ENCODE data around the gene TUT1.

The TUT1 gene

GRCh38 chr11:62532096-62532495 is 59.2 kb downstream of the TUT1 start:
- H3K4me1 ChIP-seq (ENCODE audit: control insufficient read depth in 2 of 2, insufficient read depth in 2 of 2, low read length in 2 of 2), result no peaks in the 10 kb centered on the region
- no peaks in the 10 kb centered on the region for H3K27me3 ChIP-seq (ENCODE audit: control insufficient read depth in 2 of 2, insufficient read depth in 2 of 2, low read length in 2 of 2)
- H3K27ac ChIP-seq (ENCODE audit: low read depth in 2 of 2, low read length in 2 of 2), result no peak overlapping the region
- H3K9ac ChIP-seq (ENCODE audit: low read depth in 1 of 2, low read length in 2 of 2), result no peak overlapping the region
- H3K4me3 ChIP-seq (ENCODE audit: low read length in 2 of 2), result no peak overlapping the region
- H3K9me3 ChIP-seq (ENCODE audit: control insufficient read depth in 2 of 2, low read length in 2 of 2), result no peaks in the 10 kb centered on the region
- H3K36me3 ChIP-seq (ENCODE audit: control insufficient read depth in 2 of 2, insufficient read depth in 2 of 2, low read length in 2 of 2), result peaks cover 76 to 85% of the 10 kb centered on the region in 2 donors
